Glutamatergic neuron (in vitro differentiated cells): Measurements from ENCODE around the gene MYO15A. TPM values are rescaled to one million over a fixed set of nuclear protein-coding genes. Genes with fewer than 3 reads are reported as not detected.

Experiments
- DNase-seq: peaks from one replicate; pipeline ENCODE4 v3.0.0; 2022
- H3K27ac Mint-ChIP-seq: one replicate; pipeline ENCODE4 v1.8.0; 2020; ENCODE audit warnings: mild to moderate bottlenecking, mixed read lengths, inconsistent platforms; ENCODE audit not compliant: unreplicated experiment
- H3K27me3 Mint-ChIP-seq: one replicate; pipeline ENCODE4 v1.8.0; 2020; ENCODE audit warnings: mild to moderate bottlenecking, moderate library complexity, mixed read lengths, inconsistent platforms; ENCODE audit not compliant: unreplicated experiment
- H3K36me3 Mint-ChIP-seq: one replicate; pipeline ENCODE4 v1.8.0; 2020; ENCODE audit warnings: mild to moderate bottlenecking, mixed read lengths, inconsistent platforms; ENCODE audit not compliant: unreplicated experiment
- H3K4me1 Mint-ChIP-seq: one replicate; pipeline ENCODE4 v1.8.0; 2020; ENCODE audit warnings: mild to moderate bottlenecking, low read depth, mixed read lengths, inconsistent platforms; ENCODE audit not compliant: unreplicated experiment
- H3K4me3 Mint-ChIP-seq: one replicate; pipeline ENCODE4 v1.8.0; 2020; ENCODE audit warnings: mild to moderate bottlenecking, mixed read lengths, inconsistent platforms; ENCODE audit not compliant: unreplicated experiment
- H3K9me3 Mint-ChIP-seq: one replicate; pipeline ENCODE4 v1.8.0; 2020; ENCODE audit warnings: mild to moderate bottlenecking, moderate library complexity, mixed read lengths, inconsistent platforms; ENCODE audit not compliant: unreplicated experiment
- CTCF ChIP-seq: fragments of 200-600 bp; sonication (generic); IDR thresholded peaks from one replicate; pipeline ENCODE4 v1.5.0; 2021; ENCODE audit not compliant: partially characterized antibody, unreplicated experiment
- total RNA-seq: library from RNA; stranded (reverse); fragmentation: NEBNext Ultra II Directional; extraction: Animal tissue kit (Norgen Biotek cat#: 25700); gene quantifications from one replicate; pipeline ENCODE4 v1.2.1, GENCODE V29; 2021; ENCODE audit not compliant: unreplicated experiment

MYO15A gene
- total RNA-seq, 1 donor from 2014 or later, result 4.0 TPM

GRCh38 chr17:18069101-18069500 is 39.5 kb upstream of the MYO15A start:
- peaks cover 3% of the 10 kb centered on the region for H3K4me1 Mint-ChIP-seq
- no peaks in the 10 kb centered on the region for H3K9me3 Mint-ChIP-seq
- no peak overlapping the region for H3K4me3 Mint-ChIP-seq
- no peaks in the 10 kb centered on the region for H3K27me3 Mint-ChIP-seq
- H3K36me3 Mint-ChIP-seq, result no peaks in the 10 kb centered on the region
- TF ChIP-seq CTCF, result no peak
- DNase-seq, result no peak
- H3K27ac Mint-ChIP-seq, result no peak overlapping the region

DNA sequence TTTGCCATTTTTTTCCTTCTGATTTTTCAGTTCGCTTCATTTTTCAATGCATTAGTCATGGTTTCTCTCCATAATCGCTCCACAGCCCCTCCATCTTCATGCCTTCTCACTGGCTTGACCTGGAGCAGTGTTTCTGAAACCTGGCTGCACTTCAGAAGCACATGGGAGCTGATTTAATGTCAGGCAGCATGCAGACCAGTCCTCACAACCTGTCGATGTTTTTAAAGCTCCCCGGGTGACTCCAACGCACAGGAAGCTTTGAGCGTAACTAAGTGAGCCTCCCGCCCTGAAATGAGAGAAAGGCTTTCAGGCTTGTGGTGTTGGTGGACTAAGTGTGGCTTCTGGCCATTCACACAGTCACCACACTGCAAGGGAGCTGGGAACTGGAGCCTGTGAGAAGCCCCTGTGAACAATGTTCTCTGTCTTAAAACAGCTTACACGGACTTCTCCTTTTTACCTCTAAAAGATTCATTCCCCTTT is 37.7 kb upstream of the MYO15A start:
- no peak overlapping the region for H3K4me3 Mint-ChIP-seq
- peaks cover 4% of the 10 kb centered on the region for H3K27me3 Mint-ChIP-seq
- peak overlapping the region; percentile 75 for H3K27ac Mint-ChIP-seq
- no peaks in the 10 kb centered on the region for H3K9me3 Mint-ChIP-seq
- H3K4me1 Mint-ChIP-seq, result peaks cover 3% of the 10 kb centered on the region
- no peaks in the 10 kb centered on the region for H3K36me3 Mint-ChIP-seq
- DNase-seq, result peak; percentile 20
- no peak for TF ChIP-seq CTCF

DNA sequence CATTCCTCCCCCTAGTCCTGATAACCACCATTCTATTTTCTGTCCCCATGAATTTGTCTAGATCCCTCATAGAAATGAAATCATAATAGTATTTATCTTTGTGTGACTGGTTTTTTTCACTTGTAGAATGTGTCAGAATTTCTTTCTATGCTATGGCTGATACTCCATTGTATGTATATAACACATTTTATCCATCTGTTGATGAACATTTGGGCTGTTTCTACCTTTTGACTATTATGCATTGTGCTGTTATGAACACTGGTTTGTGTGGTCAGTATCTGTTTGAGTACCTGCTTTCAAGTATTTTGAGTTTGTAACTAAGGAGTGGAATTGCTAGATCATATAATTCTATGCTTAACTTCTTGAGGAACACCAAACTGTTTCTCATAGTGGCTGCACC is 36.8 kb upstream of the MYO15A start:
- no peak for TF ChIP-seq CTCF
- H3K9me3 Mint-ChIP-seq, result no peaks in the 10 kb centered on the region
- no peak for DNase-seq
- no peaks in the 10 kb centered on the region for H3K36me3 Mint-ChIP-seq
- peaks cover 3% of the 10 kb centered on the region for H3K4me1 Mint-ChIP-seq
- H3K27ac Mint-ChIP-seq, result no peak overlapping the region
- peaks cover 4% of the 10 kb centered on the region for H3K27me3 Mint-ChIP-seq
- no peak overlapping the region for H3K4me3 Mint-ChIP-seq

GRCh38 chr17:18074566-18075272 is 33.8 kb upstream of the MYO15A start:
- no peak for TF ChIP-seq CTCF
- Mint-ChIP-seq H3K36me3 (no peaks in the 10 kb centered on the region), H3K27ac (no peak overlapping the region), H3K4me1 (peaks cover 3% of the 10 kb centered on the region), H3K9me3 (no peaks in the 10 kb centered on the region), H3K27me3 (peaks cover 5% of the 10 kb centered on the region), H3K4me3 (no peak overlapping the region)
- no peak for DNase-seq

DNA sequence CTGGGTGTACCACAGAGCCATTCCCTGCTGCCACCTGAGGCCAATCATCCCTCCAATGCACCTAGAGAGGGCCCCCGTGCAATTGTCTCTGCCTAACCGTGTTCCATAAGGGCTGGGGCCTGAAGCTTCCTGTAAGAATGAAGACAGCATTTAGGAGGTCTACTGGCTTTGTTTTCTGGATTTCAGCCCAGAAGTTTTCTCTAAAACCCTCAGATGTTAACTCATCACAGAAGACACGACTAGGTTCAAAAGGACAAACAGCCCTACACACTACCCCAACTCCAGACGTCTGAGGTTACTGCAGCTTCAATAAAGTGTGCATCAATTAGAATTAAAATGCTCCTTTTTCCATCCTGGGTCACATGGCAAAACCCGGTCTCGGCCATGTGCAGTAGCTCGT is 31.6 kb upstream of the MYO15A start:
- Mint-ChIP-seq H3K9me3 (no peaks in the 10 kb centered on the region), H3K27ac (no peak overlapping the region)
- no peak for TF ChIP-seq CTCF

More for the DNA sequence above, 31.6 kb upstream of the MYO15A start:
- no peak for DNase-seq
- Mint-ChIP-seq H3K4me1 (no peaks in the 10 kb centered on the region), H3K36me3 (no peaks in the 10 kb centered on the region), H3K4me3 (no peak overlapping the region), H3K27me3 (peaks cover 7% of the 10 kb centered on the region)
